ENCODE measurements around the gene NATD1.

Gene NATD1

DNA sequence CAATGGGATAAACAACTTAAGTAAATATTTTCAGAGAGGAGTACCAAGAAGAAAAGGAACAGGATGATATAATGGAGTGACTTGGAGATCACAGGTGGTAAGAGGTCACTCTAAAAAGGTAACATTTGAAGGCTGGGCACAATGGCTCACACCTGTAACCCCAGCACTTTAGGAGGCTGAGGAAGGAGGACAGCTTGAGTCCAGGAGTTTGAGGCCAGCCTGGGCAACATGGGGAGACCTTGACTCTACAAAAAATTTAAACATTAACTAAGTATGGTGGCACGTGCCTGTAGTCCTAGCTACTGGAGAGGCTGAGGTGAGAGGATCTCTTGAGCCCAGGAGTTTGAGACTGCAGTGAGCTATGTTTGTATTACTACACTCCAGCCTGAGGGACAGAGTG, 35.9 kb downstream of the NATD1 start:
- DNase-seq (ENCODE audit: low read depth in 2 of 2, low spot score in 1 of 2) = no peak

DNA sequence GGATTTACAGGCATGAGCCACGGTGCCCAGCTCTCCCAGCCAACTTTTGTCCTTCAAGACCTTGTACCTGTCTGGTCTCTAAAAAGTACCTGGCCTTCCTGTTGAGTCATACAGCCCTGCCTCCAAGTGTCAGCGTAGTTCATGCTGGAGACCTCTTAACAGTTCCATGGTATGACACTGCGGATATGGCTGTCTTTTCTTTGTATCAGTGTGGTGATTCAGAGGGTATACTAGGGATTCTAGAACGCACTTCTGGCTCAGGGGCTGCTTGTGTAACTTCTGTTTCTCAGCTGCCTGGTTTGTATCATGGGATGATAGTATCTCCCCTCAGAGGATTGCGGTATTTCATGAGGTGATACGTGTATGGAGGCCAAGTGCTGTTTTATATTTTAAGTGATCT, 37.3 kb downstream of the NATD1 start:
- DNase-seq (ENCODE audit: low read depth in 2 of 2, low spot score in 1 of 2) = no peak

DNA sequence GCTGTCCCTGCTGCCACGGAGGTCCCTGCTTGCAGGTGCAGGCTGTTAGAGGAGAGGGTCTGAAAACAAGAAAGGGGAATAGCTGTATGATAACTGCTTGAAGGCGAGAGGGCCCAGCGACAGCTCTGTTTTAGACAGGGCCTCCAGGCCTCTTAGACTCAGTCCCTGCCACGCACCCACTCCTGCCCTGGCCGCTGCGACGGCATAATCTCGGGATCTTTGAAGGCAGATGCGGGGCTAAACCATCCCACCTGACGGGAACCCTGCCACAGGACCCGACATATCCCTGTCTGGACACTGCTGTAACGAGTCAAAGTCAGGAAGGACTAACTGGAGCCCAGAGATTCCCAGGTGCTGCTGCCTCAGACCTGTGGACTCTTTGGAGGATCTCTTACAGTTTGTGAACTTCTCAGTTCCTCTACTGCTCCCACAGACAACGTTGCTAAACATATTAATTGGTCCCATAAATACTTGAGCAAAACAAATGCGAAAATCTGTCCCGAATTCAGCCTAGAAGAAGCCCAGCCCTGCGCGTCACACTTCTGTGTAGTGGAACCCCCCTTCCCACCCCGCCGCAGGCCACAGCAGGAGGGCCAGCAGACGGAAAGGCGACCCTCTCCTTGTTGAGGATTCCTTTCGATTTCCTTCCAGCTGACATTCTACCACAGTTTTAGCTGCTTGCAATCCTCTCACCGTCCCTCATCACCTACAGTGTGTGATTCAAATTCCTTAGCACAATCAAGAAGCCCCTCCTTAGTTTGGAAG, 38.3 kb downstream of the NATD1 start:
- peak in 1 of 2 donors; percentile 24 for DNase-seq (ENCODE audit: low read depth in 2 of 2, low spot score in 1 of 2)

DNA sequence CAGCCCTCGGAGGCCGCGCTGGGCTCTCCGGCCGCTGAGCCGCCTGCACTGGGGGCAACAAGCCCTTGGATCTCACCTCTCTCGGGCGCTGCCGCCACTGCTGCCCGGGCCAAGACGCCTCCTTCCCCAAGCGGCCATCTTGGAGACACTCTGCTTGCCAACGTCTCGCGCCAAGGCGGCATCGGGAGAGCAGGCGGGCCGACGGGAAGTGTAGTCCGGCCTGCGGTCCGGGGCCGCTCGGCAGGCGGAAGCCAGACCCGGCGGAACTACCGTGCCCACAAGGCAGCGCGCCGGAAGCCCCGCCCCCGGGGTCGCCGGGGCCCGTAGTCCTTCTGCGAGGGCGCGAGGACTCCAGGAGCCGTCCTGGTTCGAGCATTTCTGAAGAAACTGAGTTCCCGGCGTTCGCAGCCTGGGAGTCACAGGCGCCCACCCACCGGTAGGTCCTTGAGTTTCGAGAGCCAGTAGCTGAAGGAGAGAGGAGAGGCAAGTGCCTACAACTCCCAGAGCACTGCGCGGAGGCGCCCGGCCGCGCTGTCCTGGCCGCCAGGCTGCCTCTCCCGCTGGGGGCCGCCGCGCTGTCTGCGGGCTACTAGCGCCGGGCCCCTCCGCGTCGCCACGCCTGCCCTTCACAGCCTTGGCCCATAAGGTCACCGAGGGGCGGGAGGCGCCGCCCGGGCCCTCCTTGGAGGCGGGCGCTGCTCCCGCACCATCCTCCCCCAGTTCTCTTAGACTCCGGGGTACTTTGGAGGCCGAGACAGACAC, 39.0 kb downstream of the NATD1 start, which contains the start of gene TMEM11:
Gene TMEM11 (minus strand): TSS at position 147 of the 762 bp plus-strand sequence. CDS start 9 bp downstream, at position 138.
- DNase-seq (ENCODE audit: low read depth in 2 of 2, low spot score in 1 of 2) = peak; percentile 85 to 90

DNA sequence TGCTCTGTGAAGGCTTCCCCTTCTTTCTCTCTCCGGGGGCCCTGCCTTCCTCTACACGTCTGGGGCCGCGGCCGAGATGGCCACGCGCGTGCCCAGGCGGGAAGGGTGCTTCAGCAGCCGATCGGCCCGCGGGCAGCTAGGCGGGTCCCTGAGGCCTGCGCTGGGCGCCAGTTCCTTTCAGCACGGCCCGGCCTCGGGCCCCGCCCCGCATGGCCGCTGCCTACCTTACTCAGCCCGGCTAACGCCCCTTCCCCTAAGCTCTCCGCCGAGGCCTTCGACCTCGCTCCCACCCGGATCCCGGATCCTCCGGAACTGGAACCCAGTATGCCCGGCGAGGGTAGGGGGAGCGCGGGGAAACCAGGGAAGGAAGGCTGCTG, 39.6 kb downstream of the NATD1 start:
- DNase-seq (ENCODE audit: low read depth in 2 of 2, low spot score in 1 of 2) = peak in 1 of 2 donors; percentile 4

DNA sequence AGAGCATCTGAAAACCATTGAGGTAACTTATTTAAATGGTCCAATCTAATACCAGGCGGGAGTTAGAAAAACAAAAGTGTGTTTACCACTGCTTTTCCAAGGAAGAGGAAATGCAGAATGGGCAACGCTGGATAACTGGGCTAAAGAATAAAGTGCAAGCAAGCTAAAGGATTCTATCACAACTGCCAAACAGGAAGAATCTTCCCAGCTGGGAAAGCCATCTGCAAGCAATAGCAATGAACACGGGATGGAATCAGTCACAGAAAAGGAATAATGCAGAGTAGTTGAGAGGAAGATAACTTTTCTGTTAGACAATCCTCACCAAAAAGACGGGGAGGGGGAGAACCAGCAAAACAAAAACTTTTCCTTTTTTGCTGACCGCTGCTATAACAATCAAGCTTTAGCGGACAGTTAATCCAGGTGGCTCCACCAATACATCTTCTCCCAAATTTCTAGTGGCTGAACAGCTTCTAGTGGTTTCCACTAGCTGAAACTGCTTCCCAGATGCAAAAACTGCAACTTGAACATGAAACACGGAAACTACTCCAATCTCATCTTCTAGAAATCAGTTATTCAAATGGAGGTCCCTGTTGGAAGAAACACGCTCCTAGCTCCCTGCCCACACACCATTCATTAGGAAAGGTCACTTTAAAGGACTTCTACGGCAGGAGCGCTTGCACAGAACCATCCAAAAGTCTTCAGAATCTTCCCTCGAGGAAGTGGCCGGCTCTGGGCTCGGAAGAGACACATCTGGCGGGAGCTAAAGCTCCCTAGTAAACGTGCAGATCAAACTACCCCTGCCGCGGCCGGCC, 40.2 kb downstream of the NATD1 start:
- DNase-seq (ENCODE audit: low read depth in 2 of 2, low spot score in 1 of 2) = no peak

DNA sequence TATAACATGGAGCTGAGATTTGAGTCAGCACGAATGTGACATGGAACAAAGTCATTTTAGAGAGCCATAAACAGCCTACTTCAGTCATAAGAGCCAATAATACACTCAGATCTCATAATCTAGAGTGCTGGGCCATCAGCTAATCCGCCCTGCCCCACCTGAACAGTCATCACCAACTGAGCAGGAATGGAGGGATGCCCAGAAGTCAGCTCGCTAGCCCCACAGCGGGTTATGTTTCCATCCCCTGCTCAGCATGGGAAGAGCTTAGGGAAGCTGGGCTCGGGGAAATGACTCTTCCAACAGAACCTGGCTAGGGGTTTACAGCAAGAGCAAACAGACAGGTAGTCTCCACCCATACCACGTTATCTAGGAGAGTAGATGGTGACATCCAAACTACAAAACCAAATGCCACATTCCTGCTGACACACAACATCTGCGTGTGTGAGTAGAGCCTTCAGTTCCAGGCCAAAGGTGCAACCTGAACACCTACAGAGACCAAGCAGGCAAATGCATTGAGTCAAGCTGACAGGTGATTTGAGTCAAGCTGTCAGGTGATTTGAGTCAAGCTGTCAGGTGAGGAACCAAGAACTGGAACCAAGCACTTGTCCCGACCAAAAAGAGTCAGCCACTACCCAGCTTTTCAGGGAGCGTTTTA, 41.3 kb downstream of the NATD1 start:
- no peak for DNase-seq (ENCODE audit: low read depth in 2 of 2, low spot score in 1 of 2)

DNA sequence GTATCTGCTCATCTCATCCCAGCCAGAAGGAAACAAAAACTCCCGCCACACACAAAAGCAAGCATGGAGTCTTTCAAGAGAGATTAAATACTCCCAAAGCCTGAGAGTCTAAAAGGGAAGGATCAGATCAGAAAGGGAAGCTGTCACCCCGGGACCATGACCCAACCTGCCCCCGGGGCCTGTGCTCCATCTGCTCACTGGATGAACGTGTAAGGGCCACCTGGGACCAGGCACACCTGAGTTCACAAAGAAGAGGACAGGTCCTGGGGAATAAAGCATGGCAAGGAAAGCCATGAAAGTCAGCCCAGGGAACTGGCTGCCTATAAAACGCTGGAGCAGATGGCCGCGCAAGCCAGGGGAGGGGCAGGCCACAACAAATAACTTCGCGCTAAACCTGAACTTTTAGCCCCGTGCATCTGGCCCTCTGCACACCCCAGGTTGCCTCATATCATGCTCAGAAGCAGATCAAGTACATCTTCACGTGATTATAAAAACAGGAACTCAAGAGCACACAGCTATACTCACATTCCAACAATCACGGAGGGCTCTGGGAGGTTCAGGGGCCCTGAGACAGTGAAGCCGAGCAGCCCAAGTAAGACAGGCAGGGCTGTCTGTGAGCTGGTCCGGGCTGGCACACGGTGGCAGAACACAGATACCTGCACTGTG, 42.7 kb downstream of the NATD1 start:
- no peak for DNase-seq (ENCODE audit: low read depth in 2 of 2, low spot score in 1 of 2)

DNA sequence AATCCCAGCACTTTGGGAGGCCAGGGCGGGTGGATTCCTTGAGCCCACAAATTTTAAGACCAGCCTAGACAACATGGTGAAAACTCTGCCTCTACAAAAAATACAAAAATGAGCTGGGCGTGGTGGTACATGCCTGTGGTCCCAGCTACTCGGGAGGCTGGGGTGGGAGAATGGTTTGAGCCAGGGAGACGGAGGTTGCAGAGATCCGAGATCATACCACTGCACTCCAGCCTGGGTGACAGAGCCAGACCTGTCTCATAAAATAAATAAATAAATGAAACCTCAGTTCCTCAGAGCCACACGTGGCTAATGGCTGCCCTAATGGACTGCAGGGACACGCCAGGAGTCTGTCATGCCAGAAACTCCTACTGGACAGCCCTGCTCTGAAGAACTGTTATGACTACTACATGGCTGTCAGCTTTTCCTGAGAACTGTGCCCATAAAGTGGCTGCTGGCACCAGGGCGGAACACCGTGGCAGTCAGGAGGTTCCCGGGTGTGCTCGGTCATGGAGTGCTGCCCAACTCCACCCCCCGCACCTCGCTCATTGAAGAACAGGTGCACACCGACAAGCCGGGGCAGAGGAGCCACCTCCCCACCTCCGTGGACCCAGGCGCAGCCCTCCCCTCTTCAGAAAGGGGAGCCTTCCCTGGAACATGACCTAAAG, 43.6 kb downstream of the NATD1 start:
- DNase-seq (ENCODE audit: low read depth in 2 of 2, low spot score in 1 of 2) = no peak

DNA sequence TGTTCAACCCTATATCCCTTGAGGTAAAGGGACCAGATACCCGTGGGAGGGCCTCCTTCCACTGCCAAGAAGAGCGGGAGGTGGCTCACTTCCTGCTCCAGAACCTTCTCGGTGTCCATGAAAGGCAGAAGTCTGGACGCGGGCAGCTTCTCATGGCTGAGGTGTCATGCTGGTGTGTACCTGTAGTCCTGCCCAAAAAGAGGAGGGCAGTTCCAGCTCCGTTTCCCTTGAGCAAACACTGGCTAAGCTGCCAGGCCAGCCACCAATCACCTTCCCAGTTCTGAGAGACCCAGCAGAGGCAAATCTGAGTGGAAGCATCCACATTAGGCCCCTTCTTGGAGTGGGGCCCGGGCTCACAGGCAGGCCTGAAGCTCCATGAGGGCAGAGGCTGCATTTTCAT, 44.9 kb downstream of the NATD1 start:
- no peak for DNase-seq (ENCODE audit: low read depth in 2 of 2, low spot score in 1 of 2)

DNA sequence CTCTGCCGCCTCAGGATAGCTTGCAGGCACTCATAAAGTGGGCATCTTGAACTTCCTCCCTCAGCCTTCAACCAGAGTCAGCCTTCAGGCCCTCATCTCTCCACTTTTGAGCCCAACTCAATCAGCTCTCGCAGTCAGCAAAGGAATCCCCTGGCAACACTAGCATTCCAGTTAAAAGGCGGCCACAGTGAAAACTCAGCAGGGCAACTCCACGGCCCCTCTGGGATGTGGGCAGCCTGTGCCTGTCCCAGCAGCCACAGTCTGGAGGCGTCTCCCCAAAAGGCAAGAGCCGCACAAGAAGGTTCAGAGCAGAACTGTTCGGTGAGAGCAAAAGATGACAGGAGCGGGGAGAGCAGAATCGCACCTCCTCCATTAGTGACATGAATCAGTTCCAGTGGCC, 48.3 kb downstream of the NATD1 start:
- DNase-seq (ENCODE audit: low read depth in 2 of 2, low spot score in 1 of 2) = no peak

DNA sequence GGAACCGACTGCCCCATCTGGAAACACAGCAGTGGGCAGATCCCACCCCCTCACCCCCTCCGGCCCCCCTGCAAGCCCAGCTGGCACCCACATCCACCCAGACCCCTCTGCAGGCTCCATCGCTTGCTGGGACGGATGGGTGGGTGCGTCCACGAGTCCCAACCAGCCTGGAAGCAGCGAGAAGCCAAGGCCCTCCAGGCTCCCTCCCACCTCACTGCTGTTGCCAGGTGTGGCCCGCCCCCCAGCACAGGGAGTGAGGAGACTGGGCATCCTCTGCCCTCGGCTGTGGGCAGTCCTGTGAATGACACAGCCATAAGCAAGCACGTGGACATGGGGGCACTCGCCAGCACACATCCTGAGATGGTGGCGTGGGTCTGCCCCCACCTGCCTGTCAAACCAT, 50.7 kb downstream of the NATD1 start:
- no peak for DNase-seq (ENCODE audit: low read depth in 2 of 2, low spot score in 1 of 2)

DNA sequence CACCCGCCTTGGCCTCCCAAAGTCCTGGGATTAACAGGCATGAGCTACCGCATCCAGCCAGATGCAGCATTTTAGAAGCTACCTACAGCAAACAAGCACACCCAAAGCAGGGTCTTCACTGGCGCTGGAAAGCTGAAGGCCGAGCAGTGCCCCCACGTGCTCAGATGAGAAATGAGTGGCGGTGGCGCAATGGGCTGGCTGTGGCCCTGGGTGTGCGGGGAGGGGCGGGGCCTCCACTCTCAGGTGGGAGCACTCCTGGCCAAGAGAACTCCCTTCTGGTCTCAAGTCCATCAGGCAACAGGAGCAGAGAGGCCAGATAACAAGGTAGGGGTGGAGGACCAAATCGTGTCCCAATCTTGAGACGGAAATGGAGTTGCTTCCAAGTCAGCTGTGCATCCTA, 51.3 kb downstream of the NATD1 start:
- no peak for DNase-seq (ENCODE audit: low read depth in 2 of 2, low spot score in 1 of 2)

DNA sequence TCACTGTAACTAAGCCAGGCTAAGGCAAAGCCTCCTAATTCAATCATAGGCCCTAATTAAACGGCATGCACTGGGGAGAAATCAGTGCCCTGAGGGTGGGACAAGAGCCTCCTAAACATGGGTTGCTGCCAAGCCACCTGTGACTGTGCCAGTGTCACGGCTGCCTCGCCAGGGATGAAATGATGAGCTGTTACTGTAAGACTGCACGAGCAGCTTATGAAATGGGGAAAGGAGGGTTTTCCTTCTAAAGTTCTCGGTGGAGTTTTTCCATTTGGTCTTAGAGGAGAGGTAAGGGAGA, 52.0 kb downstream of the NATD1 start:
- DNase-seq (ENCODE audit: low read depth in 2 of 2, low spot score in 1 of 2) = no peak

DNA sequence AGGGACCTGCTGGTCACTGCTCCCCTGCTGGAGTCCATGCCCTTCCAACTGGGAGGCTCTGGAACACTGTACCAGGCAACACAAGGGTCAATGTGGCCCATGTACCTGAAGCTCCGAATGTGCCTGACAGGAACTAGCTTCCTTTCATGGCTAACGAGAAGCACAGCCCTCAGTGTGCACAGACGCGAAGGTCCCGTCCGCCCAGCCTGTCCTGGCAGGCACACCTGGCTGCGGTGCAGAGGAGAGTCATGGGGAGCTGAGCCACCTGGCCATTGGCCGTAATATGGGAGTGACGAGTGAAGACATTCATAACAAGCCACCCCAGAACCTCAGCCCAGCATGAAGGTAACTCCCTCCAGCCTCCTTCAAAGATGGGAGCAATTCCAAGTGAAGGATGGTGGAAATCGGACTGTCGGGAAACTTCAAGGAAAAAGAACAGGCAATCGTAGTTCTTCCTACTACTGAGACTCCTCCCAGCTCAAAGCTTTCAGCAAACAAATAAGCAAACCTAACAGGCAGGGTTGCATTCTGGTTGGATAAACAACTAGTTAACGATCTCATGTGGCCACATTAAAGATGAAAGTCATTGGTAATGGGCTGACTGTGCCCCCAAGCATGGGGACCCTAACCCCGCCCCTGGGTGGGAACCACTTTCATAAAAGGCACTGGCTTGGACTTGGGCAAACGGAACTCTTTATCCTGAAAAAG, 52.5 kb downstream of the NATD1 start:
- no peak for DNase-seq (ENCODE audit: low read depth in 2 of 2, low spot score in 1 of 2)

DNA sequence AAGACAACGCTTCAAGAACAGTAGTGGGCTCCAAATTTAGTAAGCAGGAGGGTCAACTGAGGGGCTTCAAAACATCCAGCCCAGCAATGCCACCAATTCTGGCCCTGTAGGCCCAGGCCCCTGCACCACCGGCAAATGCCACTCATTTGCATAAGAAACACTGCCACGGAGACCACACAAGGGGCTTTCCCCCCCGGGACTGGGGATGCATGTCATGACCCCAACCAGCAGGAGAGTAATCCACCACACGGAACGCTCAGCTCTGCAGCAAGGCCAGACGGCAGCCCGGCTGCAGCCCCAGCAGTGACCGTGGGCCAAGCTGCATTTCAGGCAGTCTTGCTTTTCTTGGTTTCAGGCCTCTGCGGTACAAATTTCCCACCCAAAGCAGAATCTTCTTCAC, 53.4 kb downstream of the NATD1 start:
- no peak for DNase-seq (ENCODE audit: low read depth in 2 of 2, low spot score in 1 of 2)

DNA sequence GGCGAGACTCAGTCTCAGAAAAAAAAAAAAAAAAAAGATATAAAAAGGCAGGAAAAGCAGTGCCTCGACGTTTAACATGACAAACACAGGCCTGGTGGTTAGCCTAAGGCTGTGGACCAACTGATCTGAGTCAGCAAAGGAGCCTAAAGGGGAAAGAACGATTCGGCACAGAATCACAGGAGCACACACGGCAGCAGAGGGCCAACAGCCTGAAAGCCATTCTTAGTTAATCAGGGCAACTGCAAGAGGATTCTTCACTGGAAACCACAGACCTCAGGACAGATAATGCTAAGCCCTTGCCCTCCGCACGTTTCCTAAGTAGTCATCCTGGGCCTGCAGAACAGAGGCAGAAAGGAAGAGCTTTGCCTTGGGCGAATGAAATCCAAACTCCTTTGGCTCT, 53.9 kb downstream of the NATD1 start:
- DNase-seq (ENCODE audit: low read depth in 2 of 2, low spot score in 1 of 2) = no peak

DNA sequence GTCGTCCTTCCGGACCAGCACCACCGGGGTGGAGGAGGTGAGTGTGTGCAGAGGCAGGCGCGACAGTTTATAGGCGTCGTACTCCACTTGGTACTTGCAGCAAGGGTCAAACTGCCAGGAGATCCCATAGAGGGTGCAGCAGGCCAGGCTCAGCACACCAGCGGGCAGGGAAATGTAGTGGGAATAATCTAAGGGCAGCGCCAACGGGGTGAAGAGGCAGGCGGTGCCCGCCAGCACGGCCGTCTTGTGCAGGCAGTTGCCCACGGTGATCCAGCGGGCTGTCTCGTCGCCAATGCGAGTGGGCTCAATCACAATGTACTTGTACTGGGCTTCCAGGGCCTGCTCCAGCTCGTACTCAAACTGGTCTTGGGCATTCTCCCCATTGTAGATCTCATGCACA, 54.8 kb downstream of the NATD1 start:
- DNase-seq (ENCODE audit: low read depth in 2 of 2, low spot score in 1 of 2) = no peak

DNA sequence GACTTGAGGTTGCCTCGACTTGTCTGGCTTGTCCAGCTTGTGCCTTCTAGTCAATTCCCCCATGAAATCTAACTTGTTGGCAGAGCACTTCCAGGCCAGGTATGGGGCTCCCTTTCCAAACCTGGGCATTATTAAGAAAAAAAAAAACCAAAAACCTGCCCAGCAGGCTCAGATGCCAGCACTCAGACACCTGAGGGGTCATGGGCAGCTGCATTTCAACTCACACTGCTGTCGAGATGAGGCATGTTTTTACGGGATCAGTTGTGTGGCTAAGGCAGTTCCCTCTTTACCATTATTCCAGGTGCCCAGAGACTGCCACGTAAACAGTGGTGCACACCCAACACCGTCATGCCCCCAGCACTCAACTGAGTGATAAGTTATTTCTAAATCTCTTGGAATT, 57.1 kb downstream of the NATD1 start:
- no peak for DNase-seq (ENCODE audit: low read depth in 2 of 2, low spot score in 1 of 2)

DNA sequence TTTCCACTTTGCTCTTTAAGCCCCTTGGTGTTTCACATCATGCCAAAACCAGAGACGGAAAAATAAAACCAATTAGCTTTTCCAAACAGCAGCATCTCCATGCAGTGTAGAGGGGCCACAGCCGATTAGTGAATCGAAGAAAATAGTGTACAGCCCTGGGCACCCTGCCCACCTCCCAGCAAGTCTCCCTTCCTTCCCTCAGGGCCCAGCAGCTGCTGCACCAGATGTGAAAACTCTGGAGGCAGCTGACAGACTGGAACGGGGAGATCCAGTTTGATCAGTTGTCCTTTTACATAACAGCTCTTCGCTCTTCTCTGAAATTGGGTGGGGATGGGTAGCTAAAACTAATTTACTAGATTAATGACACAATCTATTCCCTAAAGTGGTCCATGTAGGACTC, 58.5 kb downstream of the NATD1 start:
- no peak for DNase-seq (ENCODE audit: low read depth in 2 of 2, low spot score in 1 of 2)

Measured in stimulated activated CD8-positive, alpha-beta memory T cell treated with anti-CD3 and anti-CD28 coated beads, Interleukin-4, amount 100 ng/mL, for 4 hours (primary cell).